ENCODE results near the gene C2CD5. TPM values are rescaled to one million over a fixed set of nuclear protein-coding genes. Genes with fewer than 3 reads are reported as not detected.
A peak's percentile ranks its signal among the peaks of the same experiment; 100 is the strongest.
"Not testable (repeated sequence)": the region's sequence is repeated elsewhere in the genome, so short reads cannot be mapped to it uniquely, and the experiment has no call there.

The C2CD5 gene, protein sequence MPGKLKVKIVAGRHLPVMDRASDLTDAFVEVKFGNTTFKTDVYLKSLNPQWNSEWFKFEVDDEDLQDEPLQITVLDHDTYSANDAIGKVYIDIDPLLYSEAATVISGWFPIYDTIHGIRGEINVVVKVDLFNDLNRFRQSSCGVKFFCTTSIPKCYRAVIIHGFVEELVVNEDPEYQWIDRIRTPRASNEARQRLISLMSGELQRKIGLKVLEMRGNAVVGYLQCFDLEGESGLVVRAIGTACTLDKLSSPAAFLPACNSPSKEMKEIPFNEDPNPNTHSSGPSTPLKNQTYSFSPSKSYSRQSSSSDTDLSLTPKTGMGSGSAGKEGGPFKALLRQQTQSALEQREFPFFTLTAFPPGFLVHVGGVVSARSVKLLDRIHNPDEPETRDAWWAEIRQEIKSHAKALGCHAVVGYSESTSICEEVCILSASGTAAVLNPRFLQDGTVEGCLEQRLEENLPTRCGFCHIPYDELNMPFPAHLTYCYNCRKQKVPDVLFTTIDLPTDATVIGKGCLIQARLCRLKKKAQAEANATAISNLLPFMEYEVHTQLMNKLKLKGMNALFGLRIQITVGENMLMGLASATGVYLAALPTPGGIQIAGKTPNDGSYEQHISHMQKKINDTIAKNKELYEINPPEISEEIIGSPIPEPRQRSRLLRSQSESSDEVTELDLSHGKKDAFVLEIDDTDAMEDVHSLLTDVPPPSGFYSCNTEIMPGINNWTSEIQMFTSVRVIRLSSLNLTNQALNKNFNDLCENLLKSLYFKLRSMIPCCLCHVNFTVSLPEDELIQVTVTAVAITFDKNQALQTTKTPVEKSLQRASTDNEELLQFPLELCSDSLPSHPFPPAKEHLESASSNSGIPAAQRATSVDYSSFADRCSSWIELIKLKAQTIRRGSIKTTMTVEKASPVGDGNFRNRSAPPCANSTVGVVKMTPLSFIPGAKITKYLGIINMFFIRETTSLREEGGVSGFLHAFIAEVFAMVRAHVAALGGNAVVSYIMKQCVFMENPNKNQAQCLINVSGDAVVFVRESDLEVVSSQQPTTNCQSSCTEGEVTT
- polyA plus RNA-seq (2012; ENCODE audit: insufficient read depth, insufficient read length) = 32.6 TPM

DNA sequence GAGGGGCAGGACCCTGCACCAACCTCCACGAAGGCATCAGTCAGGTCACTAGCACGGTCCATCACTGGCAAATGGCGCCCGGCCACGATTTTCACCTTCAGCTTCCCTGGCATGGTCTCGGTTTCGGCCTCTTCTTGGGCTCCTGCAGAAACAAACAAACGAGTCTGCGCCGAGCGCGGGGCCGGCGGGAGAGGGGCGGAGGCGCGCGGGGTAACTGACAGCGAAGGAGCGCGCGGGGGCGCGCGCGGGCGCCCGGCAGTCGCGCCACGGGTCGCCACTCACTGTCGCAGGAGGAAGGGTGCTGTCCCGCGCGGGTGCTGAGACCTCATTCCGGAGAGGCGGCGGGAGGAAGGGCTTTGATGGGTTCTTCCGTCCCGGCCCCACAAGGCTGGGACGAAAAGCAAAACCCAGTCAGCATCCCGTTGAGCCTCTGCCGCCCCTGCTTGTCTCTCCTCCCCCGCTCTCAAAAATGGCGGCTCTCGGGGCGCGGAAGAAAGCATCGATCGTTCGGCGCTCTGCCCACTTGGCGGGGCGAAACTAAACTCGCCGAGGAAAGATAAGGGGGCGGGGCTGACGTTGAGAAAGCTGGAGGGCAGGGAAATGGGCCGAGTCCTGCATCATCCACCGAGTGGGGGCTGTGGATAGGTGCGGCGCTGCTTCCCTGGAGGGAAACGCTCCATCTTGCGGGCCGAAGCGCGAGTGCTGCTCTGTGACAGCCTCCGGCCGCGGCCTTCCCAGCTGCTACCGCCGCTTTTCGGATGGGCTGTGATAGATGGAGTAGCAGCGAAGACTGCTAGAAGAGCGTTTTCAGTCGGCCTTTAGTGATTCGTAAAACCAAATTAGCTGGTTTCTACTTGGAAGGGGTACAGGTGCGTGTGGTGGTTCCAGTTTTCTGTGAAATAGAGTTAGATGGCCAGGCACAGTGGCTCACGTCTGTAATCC is at the start of gene C2CD5:
C2CD5 (minus strand) TSS at position 505 of the 942 bp plus-strand sequence; CDS start at position 113, 392 bp downstream.
- DNase-seq (ENCODE audit: low read depth, low spot score) = peak; percentile 96
- H3K4me3 ChIP-seq (ENCODE audit: low read length) = peak within 1 kb of the TSS; percentile 92

- no peak overlapping the region for H3K4me3 ChIP-seq (ENCODE audit: low read length)
- no peak for DNase-seq (ENCODE audit: low read depth, low spot score)
Observed at GRCh38 chr12:22593864-22594263, 49.5 kb upstream of the C2CD5 start.

DNA sequence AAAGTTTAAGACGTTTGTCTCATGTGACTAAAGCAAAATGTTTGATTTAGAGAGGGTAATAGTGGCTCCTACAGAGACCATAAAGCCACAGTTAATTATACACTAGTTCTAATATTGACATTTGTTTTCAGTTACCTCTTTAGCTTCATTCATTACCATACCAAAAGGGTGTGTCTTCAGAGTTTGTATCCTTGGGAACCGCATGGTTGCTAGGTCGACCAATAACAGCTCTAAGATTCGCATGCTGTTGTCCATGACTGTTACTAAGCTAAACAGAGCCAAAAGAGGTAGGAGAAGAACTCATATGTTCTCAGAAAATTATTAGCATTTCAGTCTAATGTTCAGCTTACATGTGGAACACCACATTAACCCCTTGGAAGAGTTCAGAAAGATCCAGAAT is 44.5 kb upstream of the C2CD5 start:
- DNase-seq (ENCODE audit: low read depth, low spot score) = no peak
- no peak overlapping the region for H3K4me3 ChIP-seq (ENCODE audit: low read length)

DNA sequence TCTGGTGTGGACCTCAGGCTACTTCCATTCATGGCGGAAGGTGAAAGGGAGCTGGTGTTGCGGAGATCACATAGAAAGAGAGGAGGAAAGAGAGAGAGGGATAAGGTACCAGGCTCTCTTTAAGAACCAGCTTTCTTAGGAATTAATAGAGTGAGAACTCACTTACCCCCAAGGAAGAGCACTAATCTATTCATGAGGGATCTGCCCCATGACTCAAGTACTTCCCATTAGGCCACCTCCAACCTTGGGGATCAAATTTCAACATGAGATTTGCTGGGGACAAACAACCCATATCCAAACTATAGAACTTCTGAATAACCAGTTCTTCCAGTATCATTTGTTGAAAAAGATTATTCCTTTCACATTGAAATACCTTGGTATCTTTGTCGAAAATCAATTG is 34.0 kb upstream of the C2CD5 start:
- no peak overlapping the region for H3K4me3 ChIP-seq (ENCODE audit: low read length)
- DNase-seq (ENCODE audit: low read depth, low spot score) = no peak

DNA sequence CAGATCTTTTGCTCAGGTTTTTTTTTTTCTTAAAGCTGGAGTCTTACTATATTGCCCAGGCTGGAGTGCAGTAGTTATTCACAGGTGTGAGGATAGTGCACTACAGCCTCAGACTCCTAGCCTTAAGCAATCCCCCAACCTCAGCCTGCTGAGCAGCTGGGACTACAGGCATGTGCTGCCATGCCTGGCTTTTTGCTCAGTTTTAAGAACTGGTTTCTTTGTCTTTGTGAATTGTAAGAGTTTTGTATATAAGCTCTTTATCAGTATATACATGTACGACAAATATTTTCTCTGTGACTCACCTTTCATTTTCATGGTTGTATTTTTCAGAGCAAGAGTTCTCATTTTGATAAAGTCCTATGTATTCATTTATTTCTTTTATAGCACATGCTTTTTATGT is 33.3 kb upstream of the C2CD5 start:
- DNase-seq (ENCODE audit: low read depth, low spot score) = no peak
- H3K4me3 ChIP-seq (ENCODE audit: low read length) = no peak overlapping the region

GRCh38 chr12:22576473-22576872 is 32.1 kb upstream of the C2CD5 start:
- no peak for DNase-seq (ENCODE audit: low read depth, low spot score)
- H3K4me3 ChIP-seq (ENCODE audit: low read length) = no peak overlapping the region

DNA sequence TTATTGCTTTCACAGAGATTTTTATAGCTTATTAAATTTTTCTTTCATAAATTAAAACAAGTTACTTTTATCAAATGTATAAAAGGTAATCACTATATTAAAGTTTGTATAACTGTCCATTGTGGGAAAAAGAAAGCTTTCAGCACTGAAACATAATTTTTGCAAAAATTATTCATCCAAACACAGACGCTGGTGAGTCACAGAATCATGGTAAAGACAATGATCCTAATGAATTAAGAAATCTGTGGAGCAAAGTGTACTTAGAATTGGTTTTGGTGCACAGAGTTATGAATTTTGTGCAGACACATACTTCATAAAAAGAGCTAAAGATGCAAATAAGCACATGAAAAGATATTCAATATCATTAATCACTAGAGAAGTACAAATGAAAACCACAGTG is 31.7 kb upstream of the C2CD5 start:
- no peak overlapping the region for H3K4me3 ChIP-seq (ENCODE audit: low read length)
- no peak for DNase-seq (ENCODE audit: low read depth, low spot score)

DNA sequence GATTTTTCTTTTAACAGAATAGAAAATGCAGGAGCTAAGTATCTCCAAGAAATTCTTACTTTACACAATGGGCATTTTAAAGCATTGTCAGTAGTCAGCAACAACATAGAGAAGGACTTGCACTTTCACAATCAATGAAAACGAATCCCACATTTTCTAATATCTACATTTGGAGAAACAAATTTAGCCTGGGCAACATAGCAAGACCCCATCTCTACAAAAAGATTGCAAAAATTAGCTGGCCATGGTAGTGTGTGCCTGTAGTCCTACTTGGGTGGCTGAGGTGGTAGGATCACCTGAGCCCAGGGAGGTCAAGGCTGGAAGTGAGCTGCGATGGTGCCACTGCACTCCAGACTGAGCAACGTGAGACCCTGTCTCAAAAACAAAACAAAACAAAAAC is 30.6 kb upstream of the C2CD5 start:
- H3K4me3 ChIP-seq (ENCODE audit: low read length) = no peak overlapping the region
- DNase-seq (ENCODE audit: low read depth, low spot score) = no peak

- no peak overlapping the region for H3K4me3 ChIP-seq (ENCODE audit: low read length)
- DNase-seq (ENCODE audit: low read depth, low spot score) = no peak
Observed at GRCh38 chr12:22573181-22573580, 28.8 kb upstream of the C2CD5 start.

- DNase-seq (ENCODE audit: low read depth, low spot score) = no peak
- no peak overlapping the region for H3K4me3 ChIP-seq (ENCODE audit: low read length)
Observed at GRCh38 chr12:22569253-22569652, 24.9 kb upstream of the C2CD5 start.

DNA sequence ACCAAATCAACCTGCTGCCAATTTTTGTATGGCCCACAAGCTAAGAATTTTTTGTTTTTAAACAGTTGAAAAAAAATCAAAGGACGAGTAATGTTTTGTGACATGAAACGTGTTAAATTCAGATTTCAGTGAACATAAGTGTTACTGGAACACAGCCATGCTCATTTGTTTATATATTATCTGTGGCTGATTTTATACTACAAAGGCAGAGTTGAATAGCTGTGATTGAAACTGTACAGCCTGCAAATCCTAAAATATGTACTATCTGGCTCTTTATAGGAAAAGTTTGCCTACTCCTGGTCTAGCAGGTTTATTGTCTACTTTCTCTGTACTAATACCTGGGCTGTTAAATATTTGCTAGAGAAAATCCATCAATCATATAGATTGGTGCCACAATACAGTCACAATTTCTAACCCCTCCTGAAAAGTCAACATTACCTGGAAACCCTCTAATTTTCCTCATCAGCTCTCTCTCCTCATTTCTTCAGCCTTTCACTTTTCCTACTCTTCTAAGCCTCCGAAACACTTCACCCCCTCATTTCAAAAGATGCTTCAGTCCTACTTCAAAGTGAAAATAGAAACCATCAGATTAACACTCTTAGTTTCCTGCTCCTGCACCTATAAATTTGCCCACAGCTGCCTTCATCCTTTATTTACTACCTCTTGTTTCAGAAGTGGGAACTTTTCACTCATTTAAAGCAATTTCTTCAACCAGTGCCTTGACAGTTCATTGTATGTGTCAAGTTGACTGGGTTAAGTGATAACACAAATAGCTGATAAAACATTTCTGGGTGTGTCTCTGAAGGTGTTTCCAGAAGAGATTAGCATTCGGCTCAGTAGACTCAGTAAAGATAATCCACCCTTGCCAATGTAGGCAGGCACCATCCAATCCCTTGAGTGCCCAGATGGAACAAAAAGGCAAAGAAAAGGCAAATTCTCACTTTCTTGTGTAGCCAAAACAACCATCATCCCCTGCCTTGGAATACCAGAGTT is 18.0 kb upstream of the C2CD5 start:
- H3K4me3 ChIP-seq (ENCODE audit: low read length) = no peak overlapping the region
- no peak for DNase-seq (ENCODE audit: low read depth, low spot score)

DNA sequence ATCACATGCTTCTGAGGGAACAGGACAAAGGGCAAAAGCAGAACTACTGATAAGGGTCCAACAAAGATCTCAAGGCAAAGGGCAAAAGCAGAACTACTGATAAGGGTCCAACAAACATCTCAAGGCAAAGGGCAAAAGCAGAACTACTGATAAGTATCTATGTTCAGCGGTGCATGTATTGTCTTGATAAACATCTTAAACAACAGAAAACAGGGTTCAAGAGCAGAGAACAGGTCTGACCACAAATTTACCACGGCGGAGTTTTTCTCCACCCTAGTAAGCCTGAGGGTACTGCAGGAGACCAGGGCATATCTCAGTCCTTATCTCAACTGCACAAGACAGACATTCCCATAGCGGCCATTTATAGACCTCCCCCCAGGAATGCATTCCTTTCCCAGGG is 10.4 kb upstream of the C2CD5 start:
- not testable (repeated sequence) for H3K4me3 ChIP-seq (ENCODE audit: low read length); DNase-seq (ENCODE audit: low read depth, low spot score)

GRCh38 chr12:22551624-22552023 is 7.3 kb upstream of the C2CD5 start:
- DNase-seq (ENCODE audit: low read depth, low spot score) = no peak

DNA sequence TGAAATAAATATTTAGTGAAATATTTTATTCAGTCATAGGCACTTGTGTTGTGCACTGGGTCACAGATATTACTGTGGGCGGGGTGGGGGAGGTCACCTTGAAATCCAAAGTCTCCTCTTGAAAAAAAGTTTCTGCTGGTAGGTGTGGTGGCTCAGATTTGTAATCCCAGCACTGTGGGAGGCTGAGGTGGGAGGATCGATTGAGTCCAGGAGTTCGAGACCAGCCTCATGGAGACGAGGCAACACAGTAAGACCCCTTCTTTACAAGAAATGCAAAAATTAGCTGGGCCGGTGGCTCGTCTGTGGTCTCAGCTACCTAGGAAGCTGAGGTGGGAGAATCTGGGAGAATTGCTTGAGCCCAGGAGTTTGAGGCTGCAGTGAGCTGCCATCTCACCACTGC is 913 bp upstream of the C2CD5 start:
- H3K4me3 ChIP-seq (ENCODE audit: low read length) = no peak overlapping the region
- DNase-seq (ENCODE audit: low read depth, low spot score) = no peak

More at GRCh38 chr12:22551624-22552023, 7.3 kb upstream of the C2CD5 start:
- H3K4me3 ChIP-seq (ENCODE audit: low read length) = no peak overlapping the region

DNA sequence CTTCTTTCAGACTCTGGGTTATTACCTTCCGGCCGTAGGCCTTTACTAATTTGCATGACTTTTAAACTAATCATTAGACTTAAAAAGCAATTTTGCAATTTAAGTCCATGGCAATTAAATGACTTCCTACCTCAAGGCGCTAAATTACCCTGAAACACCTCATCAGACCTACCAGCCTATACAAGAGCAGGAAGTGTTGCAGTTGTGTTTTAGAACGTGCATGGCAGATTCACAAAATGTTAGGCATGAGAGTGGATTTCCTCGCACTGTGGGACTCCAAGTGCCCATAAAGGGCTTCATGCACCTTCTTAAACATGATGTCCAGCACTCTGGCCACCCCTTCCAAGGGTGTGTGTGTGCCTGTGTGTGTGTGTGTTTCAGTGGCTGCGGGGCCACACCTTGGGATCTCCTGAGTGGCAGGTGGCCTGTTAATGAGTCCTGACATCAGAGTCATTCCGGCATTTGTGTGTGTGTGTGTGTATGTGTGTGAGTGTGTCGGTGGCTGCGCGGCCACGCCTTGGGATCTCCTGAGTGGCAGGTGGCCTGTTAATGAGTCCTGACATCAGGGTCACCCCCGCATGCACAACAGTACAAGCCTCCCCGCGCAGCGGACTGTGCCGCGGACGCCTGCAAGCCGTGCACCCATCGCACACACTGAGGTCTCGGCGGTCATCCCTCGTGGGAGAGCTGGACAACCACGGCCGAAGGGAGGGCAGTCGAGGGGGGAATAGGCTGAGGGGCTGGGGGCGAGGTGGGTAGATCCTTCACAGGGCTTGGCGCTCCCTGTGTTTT is 900 bp downstream of the C2CD5 start:
- DNase-seq (ENCODE audit: low read depth, low spot score) = peak; percentile 28
- peak overlapping the region; percentile 92 for H3K4me3 ChIP-seq (ENCODE audit: low read length)

DNA sequence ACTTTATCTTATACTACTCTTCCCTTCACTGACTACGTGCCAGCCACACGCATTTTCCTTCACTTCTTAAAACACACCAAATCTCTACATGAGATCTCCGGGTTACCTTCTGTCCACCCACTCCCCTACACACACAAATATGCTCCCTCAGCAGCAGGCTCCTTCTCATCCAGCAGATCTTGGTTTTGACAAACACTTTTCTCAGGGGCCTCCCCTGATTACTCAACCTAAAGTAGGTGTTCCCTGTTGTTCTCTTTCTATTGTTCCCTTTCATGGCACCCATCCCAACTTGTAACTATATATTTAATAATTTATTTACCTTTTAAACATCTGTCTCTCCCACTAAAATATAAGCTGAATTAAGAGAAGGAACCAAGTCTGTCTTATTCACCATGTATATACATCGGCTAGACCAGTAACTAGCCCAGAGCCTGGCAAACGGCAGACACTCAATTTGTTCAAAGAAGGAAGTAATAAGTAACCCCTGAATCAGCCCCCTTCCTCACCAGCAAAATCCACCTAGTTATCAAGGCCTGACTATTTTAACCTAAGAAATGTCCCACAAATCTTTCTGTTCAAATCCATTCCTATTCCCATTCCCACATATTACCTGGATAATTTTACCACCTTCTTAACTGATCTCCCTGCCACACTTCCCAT is 2.7 kb downstream of the C2CD5 start:
- H3K4me3 ChIP-seq (ENCODE audit: low read length) = no peak overlapping the region
- DNase-seq (ENCODE audit: low read depth, low spot score) = no peak

Measured in Jurkat, Clone E6-1 (cell line).